H9 (cell line): ENCODE data around the gene TGFBI. TPM values are rescaled to one million over a fixed set of nuclear protein-coding genes. Genes with fewer than 3 reads are reported as not detected.

Experiments
- DNase-seq: peaks from one replicate; pipeline ENCODE4 v3.0.0-alpha.2; 2017
- H2AFZ ChIP-seq: one replicate; pipeline ENCODE4 v1.6.1; 2013; ENCODE audit warnings: mild to moderate bottlenecking, low read length, control low read depth, moderate library complexity
- H2AK5ac ChIP-seq: 2 replicates; pipeline ENCODE4 v1.6.1; 2013; ENCODE audit warnings: low read length, control low read depth, mixed read lengths; ENCODE audit not compliant: insufficient read length
- H2BK120ac ChIP-seq: one replicate; pipeline ENCODE4 v1.6.1; 2013; ENCODE audit warnings: low read depth, mild to moderate bottlenecking, low read length, control low read depth, inconsistent platforms; ENCODE audit not compliant: poor library complexity, severe bottlenecking
- H2BK12ac ChIP-seq: 2 replicates; pipeline ENCODE4 v1.6.1; 2013; ENCODE audit warnings: low read length, control low read depth, mixed read lengths, low read depth; ENCODE audit not compliant: insufficient read length
- H2BK15ac ChIP-seq: 2 replicates; pipeline ENCODE4 v1.6.1; 2013; ENCODE audit warnings: low read depth, low read length, control low read depth
- H2BK20ac ChIP-seq: one replicate; pipeline ENCODE4 v1.6.1; 2013; ENCODE audit warnings: low read depth, mild to moderate bottlenecking, low read length, control low read depth, inconsistent platforms; ENCODE audit not compliant: poor library complexity, severe bottlenecking
- H2BK5ac ChIP-seq: 2 replicates; pipeline ENCODE4 v1.6.1; 2013; ENCODE audit warnings: low read length, control low read depth, mixed read lengths; ENCODE audit not compliant: insufficient read length
- H3K14ac ChIP-seq: 2 replicates; pipeline ENCODE4 v1.6.1; 2013; ENCODE audit warnings: low read length, control low read depth; ENCODE audit not compliant: insufficient read depth
- H3K18ac ChIP-seq: 2 replicates; pipeline ENCODE4 v1.6.1; 2013; ENCODE audit warnings: low read depth, mild to moderate bottlenecking, mixed read lengths, low read length, control low read depth; ENCODE audit not compliant: insufficient read length
- H3K23ac ChIP-seq: 2 replicates; pipeline ENCODE4 v1.6.1; 2013; ENCODE audit warnings: low read length, control low read depth, mixed read lengths, low read depth; ENCODE audit not compliant: insufficient read length
- H3K23me2 ChIP-seq: 2 replicates; pipeline ENCODE4 v1.6.1; 2013; ENCODE audit warnings: low read depth, mild to moderate bottlenecking, mixed read lengths, low read length, control low read depth; ENCODE audit not compliant: insufficient read length, poor library complexity, severe bottlenecking
- H3K27ac ChIP-seq: 2 replicates; pipeline ENCODE4 v1.5.1; 2013; ENCODE audit warnings: low read length, control low read depth, mixed read lengths, low read depth; ENCODE audit not compliant: insufficient read length
- H3K27me3 ChIP-seq: 2 replicates; pipeline ENCODE4 v1.6.1; 2013; ENCODE audit warnings: low read length, control low read depth, inconsistent platforms; ENCODE audit not compliant: insufficient read depth
- H3K4ac ChIP-seq: 2 replicates; pipeline ENCODE4 v1.6.1; 2013; ENCODE audit warnings: low read depth, mild to moderate bottlenecking, control low read depth, inconsistent platforms, low read length, moderate library complexity
- H3K4me1 ChIP-seq: 2 replicates; pipeline ENCODE4 v1.6.1; 2013; ENCODE audit warnings: low read length, control low read depth, inconsistent platforms; ENCODE audit not compliant: insufficient read depth
- H3K4me2 ChIP-seq: 2 replicates; pipeline ENCODE4 v1.6.1; 2013; ENCODE audit warnings: low read length, control low read depth, mixed read lengths; ENCODE audit not compliant: insufficient read length, insufficient read depth
- H3K56ac ChIP-seq: 2 replicates; pipeline ENCODE4 v1.6.1; 2013; ENCODE audit warnings: low read depth, mild to moderate bottlenecking, mixed read lengths, low read length, control low read depth; ENCODE audit not compliant: insufficient read length
- H3K79me1 ChIP-seq: 2 replicates; pipeline ENCODE4 v1.6.1; 2013; ENCODE audit warnings: low read depth, mild to moderate bottlenecking, moderate library complexity, low read length, control low read depth, inconsistent platforms; ENCODE audit not compliant: insufficient read depth, poor library complexity, severe bottlenecking
- H3K79me2 ChIP-seq: 2 replicates; pipeline ENCODE4 v1.6.1; 2013; ENCODE audit warnings: low read length, control low read depth, inconsistent platforms; ENCODE audit not compliant: insufficient read depth
- H3K9ac ChIP-seq: 2 replicates; pipeline ENCODE4 v1.6.1; 2013; ENCODE audit warnings: low read length, control low read depth, mixed read lengths; ENCODE audit not compliant: insufficient read length; ENCODE audit errors: extremely low read depth
- H3K9me3 ChIP-seq: one replicate; pipeline ENCODE4 v1.6.1; 2013; ENCODE audit warnings: low read depth, low read length, inconsistent platforms; ENCODE audit not compliant: control insufficient read depth
- H3T11ph ChIP-seq: one replicate; pipeline ENCODE4 v1.6.1; 2013; ENCODE audit warnings: mild to moderate bottlenecking, low read length, control low read depth, inconsistent platforms
- H4K20me1 ChIP-seq: one replicate; pipeline ENCODE4 v1.6.1; 2013; ENCODE audit not compliant: control insufficient read depth, insufficient read length, insufficient read depth
- H4K5ac ChIP-seq: 2 replicates; pipeline ENCODE4 v1.6.1; 2013; ENCODE audit warnings: low read depth, mild to moderate bottlenecking, mixed read lengths, low read length, control low read depth; ENCODE audit not compliant: insufficient read length
- H4K8ac ChIP-seq: replicated peaks from 2 replicates; pipeline ENCODE4 v1.6.1; 2013; ENCODE audit warnings: low read length, control low read depth, mixed read lengths, low read depth; ENCODE audit not compliant: insufficient read length
- H4K91ac ChIP-seq: 2 replicates; pipeline ENCODE4 v1.6.1; 2013; ENCODE audit warnings: low read depth, mild to moderate bottlenecking, moderate library complexity, mixed read lengths, low read length, control low read depth; ENCODE audit not compliant: insufficient read length
- H3K27ac Mint-ChIP-seq, 3 experiments: 2 replicates in 2 of 3; 3 replicates in 1 of 3; pipeline ENCODE4 v1.8.0; 2020 to 2021; ENCODE audit warnings: mixed read lengths in 3 of 3, mild to moderate bottlenecking in 1 of 3, moderate library complexity in 1 of 3
- H3K27me3 Mint-ChIP-seq: 2 replicates; pipeline ENCODE4 v1.8.0; 2021; ENCODE audit warnings: low read depth, mild to moderate bottlenecking, moderate library complexity, mixed read lengths
- H3K36me3 Mint-ChIP-seq, 3 experiments: 2 replicates in 2 of 3; 3 replicates in 1 of 3; pipeline ENCODE4 v1.8.0; 2020 to 2021; ENCODE audit warnings: low read depth in 3 of 3, mixed read lengths in 3 of 3; ENCODE audit not compliant: insufficient read depth in 1 of 3
- H3K4me1 Mint-ChIP-seq, 2 experiments: 2 replicates each; pipeline ENCODE4 v1.8.0; 2020; ENCODE audit warnings: mixed read lengths in 2 of 2
- H3K4me3 Mint-ChIP-seq, 2 experiments: 2 replicates in 1 of 2; 3 replicates in 1 of 2; pipeline ENCODE4 v1.8.0; 2020 to 2021; ENCODE audit warnings: mild to moderate bottlenecking in 2 of 2, mixed read lengths in 2 of 2, moderate library complexity in 1 of 2
- H3K9me3 Mint-ChIP-seq, 2 experiments: 2 replicates in 1 of 2; 3 replicates in 1 of 2; pipeline ENCODE4 v1.8.0; 2020; ENCODE audit warnings: mild to moderate bottlenecking in 2 of 2, mixed read lengths in 2 of 2, moderate library complexity in 1 of 2
- WGBS: extraction: QIAGEN DNeasy Blood & Tissue Kit; methylation state at CpG from one replicate; pipeline ENCODE4 v1.1.7; 2013; ENCODE audit warnings: missing lambda C conversion rate, low lambda C conversion rate, mixed read lengths; ENCODE audit not compliant: insufficient read length; ENCODE audit errors: extremely low coverage; 5-methylcytosine and 5-hydroxymethylcytosine counted together
- total RNA-seq: library from RNA; stranded (reverse); gene quantifications from 2 replicates; pipeline ENCODE4 v1.2.1, GENCODE V29; 2021
- TF ChIP-seq, protein P1 (sequence below): fragments of 200-600 bp; sonication (generic); conservative IDR thresholded peaks from 3 replicates; pipeline ENCODE4 v1.8.0; 2021; ENCODE audit warnings: antibody characterized with exemption, mild to moderate bottlenecking

Gene TGFBI
- total RNA-seq, 1 experiment from 2014 or later = 4.7 TPM

- H2BK12ac ChIP-seq = no peak overlapping the region
- whole genome bisulfite sequencing = no CpG with 5 or more reads among the region's 4 CpGs
- H4K8ac ChIP-seq = no peak overlapping the region
- no peaks in the 10 kb centered on the region for H3K9me3 ChIP-seq
- H3K79me1 ChIP-seq = no peaks in the 10 kb centered on the region
- Mint-ChIP-seq H3K4me1 (peaks cover 10 to 16% of the 10 kb centered on the region in 2 experiments), H3K36me3 (no peaks in the 10 kb centered on the region), H3K4me3 (no peak overlapping the region), H3K27me3 (peaks cover 5% of the 10 kb centered on the region), H3K27ac (peak overlapping the region in 1 of 3 experiments; percentile 12; a peak in 1 of 7 replicates), H3K9me3 (no peaks in the 10 kb centered on the region)
- no peak overlapping the region for H4K91ac ChIP-seq
- H2AK5ac ChIP-seq = no peak overlapping the region
- no peak overlapping the region for H3K14ac ChIP-seq
- no peaks in the 10 kb centered on the region for H3K27me3 ChIP-seq
- no peak overlapping the region for H3K9ac ChIP-seq
- no peak overlapping the region for H3K56ac ChIP-seq
- H2BK120ac ChIP-seq = no peak overlapping the region
- TF ChIP-seq, protein P1, sequence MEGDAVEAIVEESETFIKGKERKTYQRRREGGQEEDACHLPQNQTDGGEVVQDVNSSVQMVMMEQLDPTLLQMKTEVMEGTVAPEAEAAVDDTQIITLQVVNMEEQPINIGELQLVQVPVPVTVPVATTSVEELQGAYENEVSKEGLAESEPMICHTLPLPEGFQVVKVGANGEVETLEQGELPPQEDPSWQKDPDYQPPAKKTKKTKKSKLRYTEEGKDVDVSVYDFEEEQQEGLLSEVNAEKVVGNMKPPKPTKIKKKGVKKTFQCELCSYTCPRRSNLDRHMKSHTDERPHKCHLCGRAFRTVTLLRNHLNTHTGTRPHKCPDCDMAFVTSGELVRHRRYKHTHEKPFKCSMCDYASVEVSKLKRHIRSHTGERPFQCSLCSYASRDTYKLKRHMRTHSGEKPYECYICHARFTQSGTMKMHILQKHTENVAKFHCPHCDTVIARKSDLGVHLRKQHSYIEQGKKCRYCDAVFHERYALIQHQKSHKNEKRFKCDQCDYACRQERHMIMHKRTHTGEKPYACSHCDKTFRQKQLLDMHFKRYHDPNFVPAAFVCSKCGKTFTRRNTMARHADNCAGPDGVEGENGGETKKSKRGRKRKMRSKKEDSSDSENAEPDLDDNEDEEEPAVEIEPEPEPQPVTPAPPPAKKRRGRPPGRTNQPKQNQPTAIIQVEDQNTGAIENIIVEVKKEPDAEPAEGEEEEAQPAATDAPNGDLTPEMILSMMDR = no peak
- H3K4ac ChIP-seq = no peak overlapping the region
- no peaks in the 10 kb centered on the region for H4K20me1 ChIP-seq
- H2AFZ ChIP-seq = no peak overlapping the region
- H3K23me2 ChIP-seq = no peaks in the 10 kb centered on the region
- H3K18ac ChIP-seq = no peak overlapping the region
- H3K27ac ChIP-seq = no peak overlapping the region
- no peak overlapping the region for H2BK5ac ChIP-seq
- H4K5ac ChIP-seq = no peak overlapping the region
- no peak overlapping the region for H2BK15ac ChIP-seq
- no peak overlapping the region for H3K4me2 ChIP-seq
- H3K4me1 ChIP-seq = no peaks in the 10 kb centered on the region; the same call in 1 of the 2 replicates
- H3T11ph ChIP-seq = no peak overlapping the region
- no peaks in the 10 kb centered on the region for H3K79me2 ChIP-seq
- no peak overlapping the region for H2BK20ac ChIP-seq
- no peak for DNase-seq
- H3K23ac ChIP-seq = no peak overlapping the region
These were observed 69.4 kb downstream of the TGFBI start for GRCh38 chr5:136098176-136098575.
